GM19395 (cell line): ENCODE data around the gene IGIP.

Source experiments
- ATAC-seq: cut with Tn5 transposase; IDR thresholded peaks from one replicate; pipeline ENCODE4 v1.9.1; 2021; ENCODE audit warnings: mild to moderate bottlenecking, moderate library complexity; ENCODE audit not compliant: unreplicated experiment

Gene IGIP

DNA sequence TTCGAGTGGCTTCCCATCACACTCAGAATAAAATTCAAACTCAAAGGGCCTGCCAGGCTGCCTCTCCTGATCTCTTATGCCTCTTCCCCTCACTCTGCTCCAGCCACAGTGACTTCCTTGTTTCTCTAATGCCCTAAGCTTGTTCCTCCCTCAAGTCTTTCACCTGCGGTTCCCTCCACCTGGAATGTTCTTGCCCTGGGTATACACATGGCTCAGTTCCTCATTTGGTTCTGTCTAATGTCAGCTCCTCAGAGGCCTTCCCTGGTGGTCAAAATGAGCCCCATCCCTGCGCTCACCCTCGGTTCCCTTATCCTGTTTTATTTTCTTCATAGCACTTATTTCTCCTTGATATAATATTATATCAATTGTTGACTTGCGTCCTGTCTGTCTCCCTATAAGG lies 36.5 kb downstream of the IGIP start:
- no peak for ATAC-seq

DNA sequence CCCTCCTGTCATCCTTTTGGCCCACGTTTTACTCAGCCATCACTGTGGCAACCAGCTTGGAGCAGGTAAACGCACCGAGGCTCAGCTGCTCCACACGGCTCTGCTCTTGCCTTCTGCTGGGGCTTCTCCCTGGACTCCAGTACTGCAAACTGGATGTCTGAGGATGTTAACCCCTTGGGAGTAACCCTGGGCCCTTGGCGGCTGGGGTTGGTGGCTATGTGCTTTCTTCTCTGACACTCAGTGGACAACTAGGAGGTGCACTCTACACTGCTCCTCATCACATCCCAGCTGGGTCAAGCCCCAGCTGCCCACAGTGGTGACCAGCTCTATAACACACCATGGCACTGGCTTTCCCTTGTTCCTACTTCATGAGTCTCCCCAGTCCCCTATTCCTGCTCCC lies 37.0 kb downstream of the IGIP start:
- ATAC-seq, result no peak

DNA sequence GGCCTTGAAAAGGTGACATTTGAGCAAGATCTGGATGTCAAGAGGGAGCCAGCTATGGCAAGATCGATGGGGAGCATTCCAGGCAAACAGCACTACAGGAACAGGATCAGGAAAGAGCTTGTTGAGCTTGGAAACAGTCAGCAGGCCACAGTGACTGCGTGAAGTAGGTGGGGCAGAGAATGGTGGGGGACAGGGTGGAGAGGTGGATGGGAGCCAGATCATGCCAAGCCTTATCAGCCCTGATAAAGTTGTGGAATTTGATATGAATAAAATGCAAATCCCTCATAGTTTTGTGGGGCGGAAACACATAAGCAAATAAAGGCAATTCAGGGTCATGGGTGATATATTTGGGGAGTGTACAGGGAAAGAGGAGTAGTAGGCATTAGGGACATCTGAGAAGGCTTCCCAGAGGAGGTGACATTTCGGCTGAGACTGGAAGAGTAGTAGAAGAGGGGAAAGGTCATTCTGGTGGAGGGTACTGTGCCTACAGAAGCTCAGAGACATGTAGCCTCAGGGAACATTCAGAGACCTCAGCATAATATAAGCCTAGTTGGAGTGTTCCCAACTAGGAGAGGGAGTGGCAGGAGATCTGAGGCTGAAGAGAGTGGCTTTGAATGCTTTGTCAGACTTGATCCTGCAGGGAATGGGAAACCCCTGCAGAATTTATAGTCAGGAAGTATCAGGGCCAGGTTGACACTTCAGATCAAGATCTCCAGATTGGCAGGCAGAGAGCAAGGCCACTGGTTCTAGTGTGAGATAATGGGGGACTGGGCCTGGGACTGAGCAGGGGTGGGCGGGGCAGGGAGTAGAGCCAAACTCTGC lies 39.6 kb downstream of the IGIP start:
- no peak for ATAC-seq

DNA sequence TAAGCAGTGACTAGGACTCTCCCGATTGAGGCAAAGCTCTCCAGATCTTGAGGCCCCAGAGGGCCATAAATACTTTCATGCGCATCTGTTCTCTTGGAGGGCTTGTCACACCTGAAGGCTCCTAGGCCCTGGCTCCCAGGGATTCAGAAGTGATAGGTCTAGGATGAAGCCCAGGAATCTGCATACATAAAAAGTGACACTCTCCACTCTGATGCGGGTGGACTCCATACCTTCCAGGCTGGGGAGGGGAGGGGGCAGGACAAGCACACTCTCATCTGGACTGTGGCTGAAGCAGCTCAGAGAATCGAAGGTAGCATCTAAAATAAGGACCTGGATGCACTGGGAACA lies 40.2 kb downstream of the IGIP start:
- no peak for ATAC-seq

DNA sequence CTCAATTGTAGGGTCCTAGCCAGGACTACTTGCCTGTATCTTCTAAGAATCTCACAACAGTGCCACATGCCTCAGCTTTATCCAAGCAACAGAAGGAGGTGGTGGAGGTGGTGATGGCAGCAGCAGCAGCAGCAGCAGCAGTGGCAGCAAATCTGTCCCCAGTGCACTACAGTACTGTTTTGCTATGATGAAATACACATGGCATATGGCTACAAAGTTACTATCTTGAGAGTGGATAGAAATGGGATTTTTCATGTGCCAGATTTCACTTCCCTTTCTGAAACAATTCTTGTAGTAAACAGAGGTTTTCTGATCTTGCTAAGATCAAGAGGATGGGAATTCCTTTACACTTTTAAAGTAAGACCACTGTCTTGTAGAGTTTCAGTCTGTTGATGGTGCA lies 41.2 kb downstream of the IGIP start:
- no peak for ATAC-seq

DNA sequence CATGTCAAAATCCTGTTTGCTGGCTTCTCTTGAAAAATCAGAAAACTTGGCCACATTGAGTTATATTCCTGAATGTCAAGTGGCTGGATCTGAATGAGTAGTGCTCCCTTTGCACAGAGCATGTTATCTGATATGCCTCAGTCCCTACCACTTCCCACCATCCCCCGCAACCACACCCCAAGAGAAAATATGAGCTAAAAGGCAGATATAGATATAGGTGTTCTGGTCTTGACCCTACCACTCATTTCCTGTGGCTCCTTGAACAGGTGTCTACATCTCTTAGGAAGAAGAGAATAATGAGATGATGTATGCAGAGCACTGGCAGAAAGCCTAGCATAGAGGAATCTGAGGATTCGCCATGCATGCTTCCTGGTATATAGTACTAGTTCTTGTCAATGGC lies 42.6 kb downstream of the IGIP start:
- no peak for ATAC-seq

DNA sequence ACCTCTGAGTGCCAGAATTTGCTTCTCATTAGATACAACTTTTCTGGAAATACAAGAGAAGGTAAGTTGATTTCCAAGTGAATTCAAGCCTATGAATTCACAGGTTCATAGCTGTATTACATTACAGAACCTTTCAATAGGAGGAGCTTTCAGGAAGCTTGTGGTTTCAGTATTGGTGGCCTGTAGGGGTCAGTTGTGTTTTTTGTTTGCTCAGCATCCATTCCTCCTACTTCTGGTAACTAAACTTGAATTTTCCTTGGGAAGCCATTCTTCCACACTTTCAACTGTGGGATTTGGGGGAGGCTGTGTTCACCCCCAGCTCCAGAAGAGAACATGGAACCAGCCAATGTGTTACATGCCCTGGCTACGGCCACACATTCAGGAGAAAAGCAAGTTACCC lies 43.7 kb downstream of the IGIP start:
- ATAC-seq, result no peak

DNA sequence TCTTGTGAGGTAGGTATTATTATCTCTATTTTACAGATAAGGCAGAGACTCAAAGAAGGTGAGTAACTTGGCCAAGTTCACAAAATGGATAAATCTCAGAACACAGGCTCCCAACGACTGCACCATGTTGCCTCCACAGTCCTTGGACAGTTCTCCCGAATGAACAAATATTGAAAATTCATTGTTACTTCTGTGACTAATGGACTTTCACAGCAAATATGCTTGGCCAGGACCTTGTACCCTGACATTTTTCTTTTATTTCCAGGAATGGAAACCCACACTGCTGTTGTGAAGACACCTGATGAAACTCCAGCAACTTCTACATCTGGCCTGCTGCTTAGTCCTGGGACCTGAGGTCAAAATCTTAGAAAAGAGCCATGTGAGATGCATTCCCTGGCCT lies 46.7 kb downstream of the IGIP start:
- ATAC-seq, result no peak

DNA sequence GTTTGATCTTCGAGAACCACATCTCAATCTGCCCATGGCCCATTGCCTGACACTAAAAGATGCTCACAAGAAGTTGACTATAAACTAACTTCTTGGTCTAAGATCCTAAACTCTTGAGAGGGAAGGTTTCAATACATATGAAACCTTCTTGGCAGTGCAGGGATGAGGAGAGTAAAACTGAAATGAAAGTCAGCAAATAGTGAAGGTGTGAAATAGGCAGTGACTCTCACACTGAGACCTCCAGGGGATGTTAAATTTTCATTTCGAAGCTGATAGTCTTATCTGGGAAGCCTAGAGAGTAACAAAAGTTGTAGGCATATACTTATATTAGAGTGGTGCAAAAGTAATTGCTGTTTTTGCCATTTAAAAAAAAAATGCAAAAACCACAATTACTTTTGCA lies 48.3 kb downstream of the IGIP start:
- no peak for ATAC-seq

DNA sequence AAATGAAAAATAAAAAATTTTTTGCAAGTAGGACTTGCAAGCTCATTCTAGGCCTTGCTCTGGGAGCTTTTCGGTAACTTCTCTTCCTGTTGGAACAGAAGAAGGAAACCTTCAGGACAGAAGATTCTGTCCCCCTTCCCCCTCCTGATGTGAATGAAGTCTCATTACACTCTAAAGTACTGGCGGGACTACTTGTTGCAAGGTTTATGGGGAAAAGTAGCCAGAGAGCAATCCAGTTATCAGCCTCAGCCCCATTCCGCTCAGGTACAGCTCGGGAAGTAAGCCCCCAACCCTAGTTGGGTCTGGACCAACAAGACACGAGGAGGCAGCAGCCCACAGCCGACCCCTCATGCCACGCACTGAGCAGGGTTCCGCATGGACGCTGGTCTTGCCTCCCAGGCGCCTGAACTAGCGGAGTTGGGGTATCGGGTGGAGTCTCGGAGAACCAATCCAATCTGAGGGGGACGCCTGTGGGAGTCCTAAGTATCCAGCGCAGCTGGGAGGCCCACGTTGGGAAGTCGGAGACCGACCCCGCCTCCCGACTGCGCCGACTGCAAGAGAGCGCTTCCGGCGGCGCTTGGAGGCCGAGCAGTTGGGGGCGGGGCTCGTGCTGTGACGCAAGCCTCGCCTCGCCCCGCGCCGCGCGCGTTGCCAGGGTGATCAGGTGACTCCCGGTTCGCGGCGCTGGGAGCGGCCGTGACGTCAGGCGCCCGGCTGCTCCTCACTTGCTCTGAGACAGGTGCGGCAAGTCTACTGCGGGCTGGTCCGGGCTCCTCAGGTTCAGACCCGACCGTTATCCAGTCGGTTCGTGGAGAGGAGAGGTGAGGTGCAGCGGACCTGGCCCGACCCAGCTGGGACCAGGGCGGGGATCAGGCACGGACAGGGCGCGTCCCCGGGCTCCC lies 49.0 kb downstream of the IGIP start, which contains the start of gene CYSTM1:
Gene CYSTM1, plus strand, starts transcription at position 724 of the 902 bp plus-strand sequence. CDS start 19,278 bp downstream, outside the sequence.
- ATAC-seq, result peak; percentile 86

DNA sequence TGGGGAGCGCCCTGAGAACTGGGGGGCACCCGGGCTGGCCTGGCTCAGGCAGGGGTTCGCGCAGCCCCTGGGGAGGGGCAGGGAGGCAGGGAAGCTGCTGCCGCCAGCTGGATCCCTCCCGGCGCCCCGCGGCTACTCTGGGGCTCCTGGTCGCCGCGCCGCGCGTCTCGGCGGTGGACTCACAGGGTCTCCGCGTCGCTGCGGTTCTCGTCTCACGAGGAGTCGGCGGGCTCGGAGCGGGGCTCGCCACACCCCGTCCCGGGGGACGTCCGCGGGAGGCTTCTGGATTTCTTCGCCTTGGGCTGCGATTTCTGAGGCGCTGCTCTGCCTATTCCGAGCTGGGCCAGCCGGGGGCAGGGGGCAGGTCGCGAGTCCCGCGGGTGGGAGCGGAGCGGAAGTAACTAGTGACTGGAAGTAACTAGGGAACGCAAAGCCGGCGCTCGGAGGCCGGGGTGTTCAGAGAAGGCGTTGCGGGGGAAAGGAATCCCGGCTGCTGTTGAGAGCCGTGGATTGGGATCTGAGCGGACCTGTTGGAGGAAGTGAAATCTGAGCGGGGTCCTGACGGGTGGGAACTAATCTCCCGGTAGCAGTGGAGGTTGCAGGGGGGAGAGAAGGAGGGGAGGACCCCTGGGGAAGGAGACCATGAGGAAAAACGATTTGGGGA lies 49.8 kb downstream of the IGIP start:
- peak; percentile 56 for ATAC-seq

DNA sequence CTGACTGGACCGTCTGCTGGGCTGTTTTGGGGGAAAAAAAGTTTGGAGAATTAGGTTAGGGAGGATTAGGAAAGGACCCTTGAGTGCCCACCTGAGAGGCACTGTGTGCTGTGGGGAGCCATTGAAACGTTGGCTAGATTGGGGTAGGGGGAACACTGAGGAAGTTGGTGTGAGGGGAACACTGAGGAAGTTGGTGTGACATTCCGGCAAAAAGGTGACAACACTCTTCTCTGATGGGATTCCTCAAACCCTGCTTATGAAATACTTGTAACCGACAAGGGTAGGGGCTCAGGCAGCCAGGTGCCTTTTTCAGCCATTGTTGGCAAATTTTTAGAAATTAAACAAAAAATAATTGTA lies 50.3 kb downstream of the IGIP start:
- peak; percentile 2 for ATAC-seq

DNA sequence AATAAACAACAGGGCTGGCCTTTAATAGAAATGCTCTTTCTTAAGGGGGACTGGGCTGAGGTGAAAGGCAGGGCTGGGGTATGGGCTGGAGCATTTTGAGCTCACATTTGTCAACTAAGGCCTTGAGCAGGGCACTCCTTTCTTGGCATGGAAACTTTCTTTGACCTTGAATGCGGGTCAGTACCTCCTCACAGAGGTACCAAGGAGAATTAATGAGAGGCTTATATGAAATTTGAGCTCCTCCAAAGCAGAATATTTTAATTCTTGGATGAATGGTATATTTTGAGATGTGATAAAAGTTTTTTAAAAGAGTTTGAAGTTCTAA lies 52.3 kb downstream of the IGIP start:
- ATAC-seq, result no peak

DNA sequence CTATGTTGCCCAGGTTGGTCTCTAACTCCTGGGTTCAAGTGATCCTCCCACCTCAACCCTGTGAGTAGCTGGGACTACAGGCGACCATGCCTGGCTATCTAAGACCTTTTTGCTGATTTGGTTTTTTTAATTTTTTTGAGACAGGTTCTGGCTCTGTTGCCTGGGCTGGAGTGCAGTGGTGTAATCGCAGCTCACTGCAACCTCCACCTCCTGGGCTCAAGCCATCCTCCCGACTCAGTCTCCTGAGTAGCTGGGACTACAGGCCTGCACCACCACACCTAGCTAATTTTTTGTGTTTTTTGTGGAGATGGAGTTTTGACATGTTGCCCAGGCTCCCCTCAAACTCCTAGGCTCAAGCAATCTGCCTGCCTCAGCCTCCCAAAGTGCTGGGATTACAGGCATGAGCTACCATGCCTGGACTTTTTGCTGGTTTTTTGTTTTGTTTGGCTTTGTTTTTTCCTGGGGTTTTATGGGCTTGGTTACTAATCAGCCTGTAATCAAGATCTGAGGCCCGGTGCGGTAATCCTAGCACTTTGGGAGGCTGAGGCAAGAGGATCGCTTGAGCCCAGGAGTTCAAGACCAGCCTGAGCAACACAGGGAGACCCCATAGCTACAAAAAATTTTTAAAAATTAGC lies 52.9 kb downstream of the IGIP start:
- ATAC-seq, result no peak
